HepG2 (cell line): ENCODE data around the gene TBX10. TPM values are rescaled to one million over a fixed set of nuclear protein-coding genes. Genes with fewer than 3 reads are reported as not detected.

Experiments used
- BHLHE40 ChIP-seq: IDR thresholded peaks from 2 replicates; pipeline ENCODE4 v1.6.1; 2011; ENCODE audit warnings: low read length, improper control_type of control experiment
- GZF1 ChIP-seq: sonication (generic); formaldehyde crosslinking; IDR thresholded peaks from 2 replicates; pipeline ENCODE4 v1.5.1; 2020; ENCODE audit warnings: mild to moderate bottlenecking, missing genetic modification reagents
- HOXA5 ChIP-seq: sonication (generic); formaldehyde crosslinking; IDR thresholded peaks from 2 replicates; pipeline ENCODE4 v1.4.0; 2020; ENCODE audit warnings: missing genetic modification reagents
- MEF2D ChIP-seq: sonication (generic); formaldehyde crosslinking; IDR thresholded peaks from 2 replicates; pipeline ENCODE4 v1.5.1; 2020; ENCODE audit warnings: mild to moderate bottlenecking, missing genetic modification reagents
- NCOA1 ChIP-seq: sonication (generic); formaldehyde crosslinking; IDR thresholded peaks from 2 replicates; pipeline ENCODE4 v1.9.0; 2021; ENCODE audit warnings: missing genetic modification reagents
- SMAD9 ChIP-seq: sonication (generic); formaldehyde crosslinking; IDR thresholded peaks from 2 replicates; pipeline ENCODE4 v1.5.1; 2020; ENCODE audit warnings: mild to moderate bottlenecking, missing genetic modification reagents
- SOX6 ChIP-seq, 2 experiments: fragments of 450-650 bp in 1 of 2; sonication (generic) in 1 of 2; formaldehyde crosslinking in 1 of 2; IDR thresholded peaks; 2 replicates each; pipeline versions ENCODE4 v1.4.0 to v1.6.1; 2017 to 2020; ENCODE audit warnings: antibody characterized with exemption in 1 of 2, mild to moderate bottlenecking in 1 of 2, missing genetic modification reagents in 1 of 2
- SRY ChIP-seq: sonication (generic); formaldehyde crosslinking; IDR thresholded peaks from 2 replicates; pipeline ENCODE4 v1.8.0; 2022; ENCODE audit warnings: mild to moderate bottlenecking, missing genetic modification reagents
- XRCC5 ChIP-seq: fragments of 200-400 bp; formaldehyde crosslinking; optimal IDR thresholded peaks from 2 replicates; pipeline ENCODE3; 2017; ENCODE audit warnings: mild to moderate bottlenecking, low read length
- ZBTB42 ChIP-seq: sonication (generic); formaldehyde crosslinking; IDR thresholded peaks from 2 replicates; pipeline ENCODE4 v1.5.0; 2020; ENCODE audit warnings: mild to moderate bottlenecking, missing genetic modification reagents
- ZBTB8A ChIP-seq: sonication (generic); formaldehyde crosslinking; IDR thresholded peaks from 2 replicates; pipeline ENCODE4 v1.4.0; 2020; ENCODE audit warnings: mild to moderate bottlenecking, low read depth, missing genetic modification reagents, borderline replicate concordance
- ZNF547 ChIP-seq: sonication (generic); formaldehyde crosslinking; IDR thresholded peaks from 2 replicates; pipeline ENCODE4 v1.5.1; 2020; ENCODE audit warnings: mild to moderate bottlenecking, missing genetic modification reagents
- ZNF572 ChIP-seq: sonication (generic); formaldehyde crosslinking; IDR thresholded peaks from 2 replicates; pipeline ENCODE4 v1.5.1; 2020; ENCODE audit warnings: mild to moderate bottlenecking, missing genetic modification reagents
- ZNF747 ChIP-seq: sonication (generic); formaldehyde crosslinking; IDR thresholded peaks from 2 replicates; pipeline ENCODE4 v1.8.1; 2023; ENCODE audit warnings: missing genetic modification reagents, mild to moderate bottlenecking, borderline replicate concordance
- ZNF780A ChIP-seq: sonication (generic); formaldehyde crosslinking; IDR thresholded peaks from 2 replicates; pipeline ENCODE4 v1.8.0; 2022; ENCODE audit warnings: mild to moderate bottlenecking, missing genetic modification reagents, moderate library complexity
- polyA plus RNA-seq, 8 experiments: library from polyadenylated mRNA; depleted of rRNA in 3 of 8; stranded (reverse) in 7 of 8; unstranded in 1 of 8; fragments of >200 nt; fragmentation: Illumina TruSeq in 4 of 8; extraction: Trizol in 4 of 8; gene quantifications; 2 replicates each; pipeline versions ENCODE4 v1.2.1 to v1.2.3, GENCODE V29; 2011 to 2016; ENCODE audit warnings: low read depth in 4 of 8, missing spikeins in 1 of 8, mixed read lengths in 1 of 8; ENCODE audit not compliant: insufficient read depth in 1 of 8
- total RNA-seq, 5 experiments: library from RNA; depleted of rRNA; stranded (reverse); fragments of >200 nt; fragmentation: Illumina TruSeq; extraction: Trizol; gene quantifications; 2 replicates each; pipeline ENCODE4 v1.2.3, GENCODE V29; 2016; ENCODE audit warnings: low read depth in 1 of 5
- TF ChIP-seq, protein P1 (sequence below): sonication (generic); formaldehyde crosslinking; IDR thresholded peaks from 2 replicates; pipeline ENCODE4 v1.5.1; 2020; ENCODE audit warnings: mild to moderate bottlenecking, missing genetic modification reagents
- TF ChIP-seq, protein P2 (sequence below): sonication (generic); formaldehyde crosslinking; IDR thresholded peaks from 2 replicates; pipeline ENCODE4 v1.8.1; 2023; ENCODE audit warnings: mild to moderate bottlenecking, missing genetic modification reagents
- TF ChIP-seq, protein P3 (sequence below): sonication (generic); formaldehyde crosslinking; IDR thresholded peaks from 2 replicates; pipeline ENCODE4 v1.8.1; 2023; ENCODE audit warnings: mild to moderate bottlenecking, moderate library complexity, missing genetic modification reagents
- TF ChIP-seq, protein P4 (sequence below): sonication (generic); formaldehyde crosslinking; conservative IDR thresholded peaks from 2 replicates; pipeline ENCODE4 v1.4.0; 2020; ENCODE audit warnings: mild to moderate bottlenecking, missing genetic modification reagents, moderate library complexity
- TF ChIP-seq, protein P5 (sequence below): sonication (generic); formaldehyde crosslinking; IDR thresholded peaks from 2 replicates; pipeline ENCODE4 v1.4.0; 2020; ENCODE audit warnings: missing genetic modification reagents; ENCODE audit errors: not compliant biosample characterization

The TBX10 gene
- total and polyA plus RNA-seq, 2 of the 13 experiments (the other 11 are each of a cell fraction or from before 2014, with no cell fraction given) = 0.27 to 1.7 TPM

DNA sequence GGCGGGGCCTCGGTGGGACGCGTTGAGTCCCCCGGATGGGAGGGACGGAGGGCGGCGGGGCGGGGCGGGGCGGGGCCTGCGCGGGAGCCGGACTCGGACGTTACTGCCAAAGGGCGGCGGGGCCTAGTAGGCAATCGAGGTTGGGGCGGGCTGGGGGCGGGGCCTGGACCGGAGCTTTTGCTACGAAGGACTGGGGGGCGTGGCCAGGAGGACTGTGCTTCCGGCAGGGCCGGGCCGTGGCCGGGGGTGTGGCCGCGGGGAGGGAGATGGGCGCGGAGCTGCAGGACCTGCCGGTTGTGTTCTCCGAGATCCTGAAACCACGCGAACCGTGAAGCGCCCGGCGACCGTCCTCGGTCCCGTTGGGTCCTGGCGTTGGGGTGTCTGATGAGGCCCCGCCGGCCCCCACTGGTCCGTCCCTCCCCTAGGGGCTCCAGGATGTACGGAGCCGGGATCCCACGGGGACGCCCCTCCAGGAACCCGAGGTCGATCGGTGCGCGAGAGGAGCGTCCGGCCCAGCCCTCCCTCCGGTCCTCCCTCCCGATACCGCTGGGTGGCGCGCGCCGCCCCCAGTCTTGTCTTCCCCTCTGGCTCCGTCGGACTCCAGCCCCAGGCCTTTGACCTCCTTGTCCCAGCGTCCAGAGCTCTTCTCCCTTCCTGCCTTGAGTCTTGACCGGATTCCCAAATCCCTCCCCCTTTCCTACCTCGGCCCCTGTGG lies 9.2 kb downstream of the TBX10 start (continued):
- TF ChIP-seq ZBTB42 (0 out of 2 replicates have a peak, but pooled peaks have one; percentile 28), SOX6 (IDR thresholded peaks at IDR 0.05) (no peak), SOX6 (CRISPR knock-in tag; IDR thresholded peaks at IDR 0.05) (peak; percentile 72), BHLHE40 (0 out of 2 replicates have a peak, but pooled peaks have one; percentile 24), ZNF747 (peak; percentile 54; the same call in 1 of the 2 replicates), NCOA1 (CRISPR knock-in tag) (no peak), ZNF547 (CRISPR knock-in tag) (peak; percentile 63; the same call in 1 of the 2 replicates), ZNF780A (CRISPR knock-in tag) (no peak), SRY (CRISPR knock-in tag) (no peak), SMAD9 (CRISPR knock-in tag) (peak; percentile 81; the same call in 1 of the 2 replicates), MEF2D (peak; percentile 73), GZF1 (CRISPR knock-in tag) (no peak), ZNF572 (no peak), XRCC5 (peak; percentile 84), ZBTB8A (CRISPR knock-in tag) (no peak), HOXA5 (CRISPR knock-in tag) (peak; percentile 81; the same call in 1 of the 2 replicates)
- TF ChIP-seq, protein P1, sequence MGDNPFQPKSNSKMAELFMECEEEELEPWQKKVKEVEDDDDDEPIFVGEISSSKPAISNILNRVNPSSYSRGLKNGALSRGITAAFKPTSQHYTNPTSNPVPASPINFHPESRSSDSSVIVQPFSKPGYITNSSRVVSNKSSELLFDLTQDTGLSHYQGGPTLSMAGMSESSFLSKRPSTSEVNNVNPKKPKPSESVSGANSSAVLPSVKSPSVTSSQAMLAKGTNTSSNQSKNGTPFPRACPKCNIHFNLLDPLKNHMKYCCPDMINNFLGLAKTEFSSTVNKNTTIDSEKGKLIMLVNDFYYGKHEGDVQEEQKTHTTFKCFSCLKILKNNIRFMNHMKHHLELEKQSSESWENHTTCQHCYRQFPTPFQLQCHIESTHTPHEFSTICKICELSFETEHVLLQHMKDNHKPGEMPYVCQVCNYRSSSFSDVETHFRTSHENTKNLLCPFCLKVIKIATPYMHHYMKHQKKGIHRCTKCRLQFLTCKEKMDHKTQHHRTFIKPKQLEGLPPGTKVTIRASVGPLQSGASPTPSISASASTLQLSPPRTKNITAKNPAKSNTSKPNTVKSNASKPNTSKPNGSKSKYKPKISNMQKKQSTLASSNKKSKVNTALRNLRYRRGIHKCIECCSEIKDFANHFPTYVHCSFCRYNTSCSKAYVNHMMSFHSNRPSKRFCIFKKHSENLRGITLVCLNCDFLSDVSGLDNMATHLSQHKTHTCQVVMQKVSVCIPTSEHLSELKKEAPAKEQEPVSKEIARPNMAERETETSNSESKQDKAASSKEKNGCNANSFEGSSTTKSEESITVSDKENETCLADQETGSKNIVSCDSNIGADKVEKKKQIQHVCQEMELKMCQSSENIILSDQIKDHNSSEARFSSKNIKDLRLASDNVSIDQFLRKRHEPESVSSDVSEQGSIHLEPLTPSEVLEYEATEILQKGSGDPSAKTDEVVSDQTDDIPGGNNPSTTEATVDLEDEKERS (CRISPR knock-in tag) = peak; percentile 60; the same call in 1 of the 2 replicates
- TF ChIP-seq, protein P2, sequence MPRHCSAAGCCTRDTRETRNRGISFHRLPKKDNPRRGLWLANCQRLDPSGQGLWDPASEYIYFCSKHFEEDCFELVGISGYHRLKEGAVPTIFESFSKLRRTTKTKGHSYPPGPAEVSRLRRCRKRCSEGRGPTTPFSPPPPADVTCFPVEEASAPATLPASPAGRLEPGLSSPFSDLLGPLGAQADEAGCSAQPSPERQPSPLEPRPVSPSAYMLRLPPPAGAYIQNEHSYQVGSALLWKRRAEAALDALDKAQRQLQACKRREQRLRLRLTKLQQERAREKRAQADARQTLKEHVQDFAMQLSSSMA (CRISPR knock-in tag) = peak; percentile 75; the same call in 1 of the 2 replicates
- TF ChIP-seq, protein P3, sequence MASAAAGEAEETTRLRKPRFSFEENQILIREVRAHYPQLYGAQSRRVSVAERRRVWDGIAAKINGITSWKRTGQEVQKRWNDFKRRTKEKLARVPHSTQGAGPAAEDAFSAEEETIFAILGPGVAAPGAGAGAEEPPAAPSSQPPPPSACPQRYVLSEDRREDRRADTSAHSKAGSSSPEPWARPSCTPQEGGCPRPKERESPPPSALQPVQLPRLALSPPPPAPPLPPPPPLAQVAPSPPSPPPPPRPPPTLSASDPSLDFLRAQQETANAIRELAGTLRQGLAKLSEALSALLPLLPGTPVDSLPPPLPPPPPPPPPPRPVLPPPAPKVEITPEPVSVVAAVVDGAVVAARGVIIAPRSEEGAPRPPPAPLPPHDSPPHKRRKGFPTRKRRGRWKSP (CRISPR knock-in tag) = no peak
- TF ChIP-seq, protein P4, sequence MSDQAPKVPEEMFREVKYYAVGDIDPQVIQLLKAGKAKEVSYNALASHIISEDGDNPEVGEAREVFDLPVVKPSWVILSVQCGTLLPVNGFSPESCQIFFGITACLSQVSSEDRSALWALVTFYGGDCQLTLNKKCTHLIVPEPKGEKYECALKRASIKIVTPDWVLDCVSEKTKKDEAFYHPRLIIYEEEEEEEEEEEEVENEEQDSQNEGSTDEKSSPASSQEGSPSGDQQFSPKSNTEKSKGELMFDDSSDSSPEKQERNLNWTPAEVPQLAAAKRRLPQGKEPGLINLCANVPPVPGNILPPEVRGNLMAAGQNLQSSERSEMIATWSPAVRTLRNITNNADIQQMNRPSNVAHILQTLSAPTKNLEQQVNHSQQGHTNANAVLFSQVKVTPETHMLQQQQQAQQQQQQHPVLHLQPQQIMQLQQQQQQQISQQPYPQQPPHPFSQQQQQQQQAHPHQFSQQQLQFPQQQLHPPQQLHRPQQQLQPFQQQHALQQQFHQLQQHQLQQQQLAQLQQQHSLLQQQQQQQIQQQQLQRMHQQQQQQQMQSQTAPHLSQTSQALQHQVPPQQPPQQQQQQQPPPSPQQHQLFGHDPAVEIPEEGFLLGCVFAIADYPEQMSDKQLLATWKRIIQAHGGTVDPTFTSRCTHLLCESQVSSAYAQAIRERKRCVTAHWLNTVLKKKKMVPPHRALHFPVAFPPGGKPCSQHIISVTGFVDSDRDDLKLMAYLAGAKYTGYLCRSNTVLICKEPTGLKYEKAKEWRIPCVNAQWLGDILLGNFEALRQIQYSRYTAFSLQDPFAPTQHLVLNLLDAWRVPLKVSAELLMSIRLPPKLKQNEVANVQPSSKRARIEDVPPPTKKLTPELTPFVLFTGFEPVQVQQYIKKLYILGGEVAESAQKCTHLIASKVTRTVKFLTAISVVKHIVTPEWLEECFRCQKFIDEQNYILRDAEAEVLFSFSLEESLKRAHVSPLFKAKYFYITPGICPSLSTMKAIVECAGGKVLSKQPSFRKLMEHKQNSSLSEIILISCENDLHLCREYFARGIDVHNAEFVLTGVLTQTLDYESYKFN (CRISPR knock-in tag) = peak; percentile 48
- TF ChIP-seq, protein P5, sequence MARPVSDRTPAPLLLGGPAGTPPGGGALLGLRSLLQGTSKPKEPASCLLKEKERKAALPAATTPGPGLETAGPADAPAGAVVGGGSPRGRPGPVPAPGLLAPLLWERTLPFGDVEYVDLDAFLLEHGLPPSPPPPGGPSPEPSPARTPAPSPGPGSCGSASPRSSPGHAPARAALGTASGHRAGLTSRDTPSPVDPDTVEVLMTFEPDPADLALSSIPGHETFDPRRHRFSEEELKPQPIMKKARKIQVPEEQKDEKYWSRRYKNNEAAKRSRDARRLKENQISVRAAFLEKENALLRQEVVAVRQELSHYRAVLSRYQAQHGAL (CRISPR knock-in tag) = peak; percentile 78
